ENCODE data around the gene ACSL3. TPM values are rescaled to one million over a fixed set of nuclear protein-coding genes. Genes with fewer than 3 reads are reported as not detected.
A peak's percentile ranks its signal among the peaks of the same experiment; 100 is the strongest.

Gene ACSL3
- total and polyA plus RNA-seq, 5 donors, result 14.4 to 50.4 (median 36.2) TPM

GRCh38 chr2:222869252-222869560 lies 8.4 kb downstream of the ACSL3 start:
- Histone ChIP-seq H3K27me3 (ENCODE audit: control insufficient read depth, insufficient read depth) (no peaks in the 10 kb centered on the region), H3K27ac (ENCODE audit: low read length) (no peak overlapping the region), H3K9me3 (ENCODE audit: control insufficient read depth, low read length) (no peaks in the 10 kb centered on the region), H3K4me3 (ENCODE audit: low read length) (no peak overlapping the region), H3K4me1 (ENCODE audit: control insufficient read depth, insufficient read depth, low read length) (peaks cover 12% of the 10 kb centered on the region)
- DNase-seq (no peak), ATAC-seq (no peak)
- intact Hi-C loops (cut with DNase I), result loop anchor here in 1 of 4 donors (10.0 kb wide), 1 partner anchor 164 kb away; no protein-coding TSS in a partner anchor

GRCh38 chr2:222871291-222871690 lies 10.5 kb downstream of the ACSL3 start:
- intact Hi-C loops (cut with DNase I), result no loop called here
- Histone ChIP-seq H3K9me3 (ENCODE audit: control insufficient read depth, low read length) (no peaks in the 10 kb centered on the region), H3K4me1 (ENCODE audit: control insufficient read depth, insufficient read depth, low read length) (peaks cover 7% of the 10 kb centered on the region), H3K27me3 (ENCODE audit: control insufficient read depth, insufficient read depth) (no peaks in the 10 kb centered on the region), H3K27ac (ENCODE audit: low read length) (no peak overlapping the region), H3K4me3 (ENCODE audit: low read length) (no peak overlapping the region)
- WGBS, result 97% methylated on average over 5 of the region's 5 CpGs
- ATAC-seq (no peak), DNase-seq (no peak)

GRCh38 chr2:222872551-222872950 lies 11.7 kb downstream of the ACSL3 start:
- ATAC-seq (no peak), DNase-seq (no peak)
- 90% methylated on average over 4 of the region's 4 CpGs for WGBS
- Histone ChIP-seq H3K27me3 (ENCODE audit: control insufficient read depth, insufficient read depth) (no peaks in the 10 kb centered on the region), H3K27ac (ENCODE audit: low read length) (no peak overlapping the region), H3K9me3 (ENCODE audit: control insufficient read depth, low read length) (no peaks in the 10 kb centered on the region), H3K4me1 (ENCODE audit: control insufficient read depth, insufficient read depth, low read length) (peaks cover 10% of the 10 kb centered on the region), H3K4me3 (ENCODE audit: low read length) (no peak overlapping the region)
- intact Hi-C loops (cut with DNase I), result no loop called here

- Histone ChIP-seq H3K4me3 (ENCODE audit: low read length) (no peak overlapping the region), H3K4me1 (ENCODE audit: control insufficient read depth, insufficient read depth, low read length) (peaks cover 7% of the 10 kb centered on the region), H3K27ac (ENCODE audit: low read length) (no peak overlapping the region), H3K9me3 (ENCODE audit: control insufficient read depth, low read length) (no peaks in the 10 kb centered on the region), H3K27me3 (ENCODE audit: control insufficient read depth, insufficient read depth) (no peaks in the 10 kb centered on the region)
- intact Hi-C loops (cut with DNase I), result no loop called here
- whole genome bisulfite sequencing, result 82% methylated on average over 3 of the region's 3 CpGs
- DNase-seq (no peak), ATAC-seq (no peak)
Observed at GRCh38 chr2:222875482-222875881, 14.6 kb downstream of the ACSL3 start.

GRCh38 chr2:222876947-222877346 lies 16.1 kb downstream of the ACSL3 start:
- Histone ChIP-seq H3K27me3 (ENCODE audit: control insufficient read depth, insufficient read depth) (no peaks in the 10 kb centered on the region), H3K4me1 (ENCODE audit: control insufficient read depth, insufficient read depth, low read length) (peaks cover 4% of the 10 kb centered on the region), H3K9me3 (ENCODE audit: control insufficient read depth, low read length) (no peaks in the 10 kb centered on the region), H3K27ac (ENCODE audit: low read length) (no peak overlapping the region), H3K4me3 (ENCODE audit: low read length) (no peak overlapping the region)
- intact Hi-C loops (cut with DNase I), result no loop called here
- DNase-seq (no peak), ATAC-seq (no peak)

- Histone ChIP-seq H3K9me3 (ENCODE audit: control insufficient read depth, low read length) (no peaks in the 10 kb centered on the region), H3K27ac (ENCODE audit: low read length) (no peak overlapping the region), H3K4me1 (ENCODE audit: control insufficient read depth, insufficient read depth, low read length) (peaks cover 3% of the 10 kb centered on the region), H3K4me3 (ENCODE audit: low read length) (no peak overlapping the region), H3K27me3 (ENCODE audit: control insufficient read depth, insufficient read depth) (no peaks in the 10 kb centered on the region)
- no peak for DNase-seq
- whole genome bisulfite sequencing, result 87% methylated on average over 2 of the region's 2 CpGs
- no peak for ATAC-seq
- intact Hi-C loops (cut with DNase I), result no loop called here
Observed at GRCh38 chr2:222877556-222878300, 16.9 kb downstream of the ACSL3 start.

- Histone ChIP-seq H3K4me1 (ENCODE audit: control insufficient read depth, insufficient read depth, low read length) (peaks cover 5% of the 10 kb centered on the region), H3K4me3 (ENCODE audit: low read length) (no peak overlapping the region), H3K27me3 (ENCODE audit: control insufficient read depth, insufficient read depth) (no peaks in the 10 kb centered on the region), H3K27ac (ENCODE audit: low read length) (no peak overlapping the region), H3K9me3 (ENCODE audit: control insufficient read depth, low read length) (no peaks in the 10 kb centered on the region)
- DNase-seq (no peak), ATAC-seq (no peak)
- intact Hi-C loops (cut with DNase I), result no loop called here
- WGBS, result 95% methylated on average over 5 of the region's 5 CpGs
Observed at GRCh38 chr2:222878301-222878876, 17.6 kb downstream of the ACSL3 start.

GRCh38 chr2:222878877-222879603 lies 18.2 kb downstream of the ACSL3 start:
- Histone ChIP-seq H3K27ac (ENCODE audit: low read length) (no peak overlapping the region), H3K4me3 (ENCODE audit: low read length) (no peak overlapping the region), H3K4me1 (ENCODE audit: control insufficient read depth, insufficient read depth, low read length) (peaks cover 5% of the 10 kb centered on the region), H3K27me3 (ENCODE audit: control insufficient read depth, insufficient read depth) (no peaks in the 10 kb centered on the region), H3K9me3 (ENCODE audit: control insufficient read depth, low read length) (no peaks in the 10 kb centered on the region)
- intact Hi-C loops (cut with DNase I), result no loop called here
- DNase-seq (no peak), ATAC-seq (no peak)
- 88% methylated on average over 10 of the region's 10 CpGs for WGBS

GRCh38 chr2:222879604-222879933 lies 18.7 kb downstream of the ACSL3 start:
- Histone ChIP-seq H3K4me3 (ENCODE audit: low read length) (no peak overlapping the region), H3K9me3 (ENCODE audit: control insufficient read depth, low read length) (no peaks in the 10 kb centered on the region), H3K4me1 (ENCODE audit: control insufficient read depth, insufficient read depth, low read length) (peaks cover 9% of the 10 kb centered on the region), H3K27ac (ENCODE audit: low read length) (no peak overlapping the region), H3K27me3 (ENCODE audit: control insufficient read depth, insufficient read depth) (no peaks in the 10 kb centered on the region)
- intact Hi-C loops (cut with DNase I), result no loop called here
- 81% methylated on average over 3 of the region's 3 CpGs for WGBS
- ATAC-seq, result no peak
- no peak for DNase-seq

GRCh38 chr2:222882484-222882928 lies 21.7 kb downstream of the ACSL3 start:
- H3K27me3 ChIP-seq (ENCODE audit: control insufficient read depth, insufficient read depth), result no peaks in the 10 kb centered on the region
- H3K27ac ChIP-seq (ENCODE audit: low read length), result no peak overlapping the region
- H3K4me1 ChIP-seq (ENCODE audit: control insufficient read depth, insufficient read depth, low read length), result peaks cover 12% of the 10 kb centered on the region
- WGBS, result 75% methylated on average over 6 of the region's 6 CpGs
- intact Hi-C loops (cut with DNase I), result no loop called here
- no peak for DNase-seq
- no peaks in the 10 kb centered on the region for H3K9me3 ChIP-seq (ENCODE audit: control insufficient read depth, low read length)
- no peak overlapping the region for H3K4me3 ChIP-seq (ENCODE audit: low read length)
- ATAC-seq, result no peak

GRCh38 chr2:222883420-222883819 lies 22.6 kb downstream of the ACSL3 start:
- Histone ChIP-seq H3K4me1 (ENCODE audit: control insufficient read depth, insufficient read depth, low read length) (peaks cover 12% of the 10 kb centered on the region), H3K27ac (ENCODE audit: low read length) (no peak overlapping the region), H3K9me3 (ENCODE audit: control insufficient read depth, low read length) (no peaks in the 10 kb centered on the region), H3K27me3 (ENCODE audit: control insufficient read depth, insufficient read depth) (no peaks in the 10 kb centered on the region), H3K4me3 (ENCODE audit: low read length) (no peak overlapping the region)
- peak in 1 of 2 donors; percentile 39 for ATAC-seq
- 60% methylated on average over 3 of the region's 3 CpGs for WGBS
- intact Hi-C loops (cut with DNase I), result no loop called here
- DNase-seq, result no peak

Measured in right cardiac atrium (tissue), 5 donors.